ENCODE results near the gene IFT57. TPM values are rescaled to one million over a fixed set of nuclear protein-coding genes. Genes with fewer than 3 reads are reported as not detected.

IFT57 gene
- total RNA-seq, 1 donor from 2014 or later: 27.5 TPM

DNA sequence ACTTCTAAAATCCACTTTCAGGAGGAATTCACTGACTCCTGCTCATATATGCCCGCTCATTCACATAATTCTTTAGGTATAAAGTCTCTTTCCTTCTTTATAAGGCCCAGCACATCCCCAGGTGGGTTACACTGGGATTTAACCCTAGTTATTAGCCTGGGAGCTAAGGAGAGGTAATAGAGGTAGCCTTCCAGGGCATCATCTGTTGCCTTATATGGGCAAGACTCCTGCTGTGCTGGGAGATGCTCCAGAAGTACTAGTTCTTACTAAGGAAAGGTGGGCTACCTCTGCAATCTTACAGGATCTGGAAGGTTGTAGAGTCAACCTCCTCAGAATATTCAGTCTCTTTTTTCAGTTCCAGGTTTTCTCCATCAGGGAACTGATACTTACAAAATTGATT lies 13.1 kb upstream of the IFT57 start:
- Histone ChIP-seq H3K4me1 (ENCODE audit: insufficient read depth, low read length) (no peaks in the 10 kb centered on the region), H2AFZ (ENCODE audit: low read depth, low read length) (no peak overlapping the region), H3K4me2 (ENCODE audit: low read length) (no peak overlapping the region), H4K20me1 (ENCODE audit: insufficient read depth, low read length) (no peaks in the 10 kb centered on the region), H3K79me2 (ENCODE audit: insufficient read depth, low read length) (no peaks in the 10 kb centered on the region), H3K4me3 (ENCODE audit: insufficient read depth, low read depth, low read length) (no peak overlapping the region), H3K9ac (ENCODE audit: low read length) (no peak overlapping the region), H3K36me3 (ENCODE audit: insufficient read depth, low read length) (no peaks in the 10 kb centered on the region), H3K9me3 (ENCODE audit: insufficient read depth, low read depth, low read length) (no peaks in the 10 kb centered on the region), H3K27me3 (ENCODE audit: insufficient read depth, low read length) (no peaks in the 10 kb centered on the region), H3K27ac (ENCODE audit: low read depth, low read length) (no peak overlapping the region)
- FAIRE-seq (no peak), DNase-seq (ENCODE audit: low read depth) (no peak)
- Mint-ChIP-seq H3K27ac (ENCODE audit: unreplicated experiment) (no peak overlapping the region), H3K9me3 (ENCODE audit: unreplicated experiment) (peaks cover 3% of the 10 kb centered on the region), H3K4me3 (ENCODE audit: unreplicated experiment) (no peak overlapping the region), H3K4me1 (ENCODE audit: low read depth, unreplicated experiment) (no peaks in the 10 kb centered on the region), H3K36me3 (ENCODE audit: low read depth, unreplicated experiment) (no peaks in the 10 kb centered on the region), H3K27me3 (ENCODE audit: low read depth, unreplicated experiment) (peaks cover 2% of the 10 kb centered on the region)
- TF ChIP-seq EZH2 (IDR thresholded peaks at IDR 0.05; ENCODE audit: insufficient read depth, low read length): no peak
- TF ChIP-seq CTCF (IDR thresholded peaks at IDR 0.05; ENCODE audit: insufficient read depth, low read depth, low read length): no peak

DNA sequence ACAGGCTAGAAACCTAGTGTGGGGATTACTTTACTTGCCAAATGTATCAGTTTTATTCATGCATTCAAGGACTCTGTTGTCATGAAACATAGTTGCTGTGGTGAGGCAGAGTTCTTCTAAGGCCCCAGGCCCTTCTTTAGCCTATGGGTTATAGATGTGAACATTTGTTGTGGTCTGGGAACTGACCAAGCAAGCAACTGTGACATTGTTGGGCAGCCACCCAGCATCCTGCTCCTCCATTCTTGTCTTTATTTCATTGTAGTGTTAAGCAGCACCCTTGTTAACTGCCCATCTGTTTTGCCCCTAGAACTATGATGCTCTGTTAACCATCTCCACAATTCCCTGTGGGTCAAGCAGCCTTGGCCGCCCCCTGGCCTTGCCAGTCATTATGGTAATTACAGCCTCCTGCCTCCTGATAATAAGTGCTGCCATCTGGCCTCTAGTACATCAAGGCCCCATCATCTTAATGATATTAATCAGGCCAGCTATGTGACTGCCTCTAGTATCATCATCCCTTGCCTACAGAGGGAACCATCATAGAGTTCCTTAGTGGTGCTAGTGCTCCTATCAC lies 12.2 kb upstream of the IFT57 start:
- Histone ChIP-seq H3K4me2 (ENCODE audit: low read length) (no peak overlapping the region), H3K27ac (ENCODE audit: low read depth, low read length) (no peak overlapping the region), H3K4me1 (ENCODE audit: insufficient read depth, low read length) (no peaks in the 10 kb centered on the region), H2AFZ (ENCODE audit: low read depth, low read length) (no peak overlapping the region), H3K9me3 (ENCODE audit: insufficient read depth, low read depth, low read length) (no peaks in the 10 kb centered on the region), H3K9ac (ENCODE audit: low read length) (no peak overlapping the region), H3K4me3 (ENCODE audit: insufficient read depth, low read depth, low read length) (no peak overlapping the region), H3K79me2 (ENCODE audit: insufficient read depth, low read length) (no peaks in the 10 kb centered on the region), H3K27me3 (ENCODE audit: insufficient read depth, low read length) (no peaks in the 10 kb centered on the region), H4K20me1 (ENCODE audit: insufficient read depth, low read length) (no peaks in the 10 kb centered on the region), H3K36me3 (ENCODE audit: insufficient read depth, low read length) (no peaks in the 10 kb centered on the region)
- no peak overlapping the region for H3K4me3 Mint-ChIP-seq (ENCODE audit: unreplicated experiment)
- TF ChIP-seq CTCF (IDR thresholded peaks at IDR 0.05; ENCODE audit: insufficient read depth, low read depth, low read length) (no peak), EZH2 (IDR thresholded peaks at IDR 0.05; ENCODE audit: insufficient read depth, low read length) (no peak)
- no peaks in the 10 kb centered on the region for H3K4me1 Mint-ChIP-seq (ENCODE audit: low read depth, unreplicated experiment)
- no peak for DNase-seq (ENCODE audit: low read depth)
- peaks cover 2% of the 10 kb centered on the region for H3K27me3 Mint-ChIP-seq (ENCODE audit: low read depth, unreplicated experiment)
- FAIRE-seq: no peak
- H3K9me3 Mint-ChIP-seq (ENCODE audit: unreplicated experiment): peaks cover 3% of the 10 kb centered on the region
- H3K36me3 Mint-ChIP-seq (ENCODE audit: low read depth, unreplicated experiment): no peaks in the 10 kb centered on the region
- H3K27ac Mint-ChIP-seq (ENCODE audit: unreplicated experiment): no peak overlapping the region

- no peak overlapping the region for H3K4me3 ChIP-seq (ENCODE audit: insufficient read depth, low read depth, low read length)
- no peak for TF ChIP-seq EZH2 (IDR thresholded peaks at IDR 0.05; ENCODE audit: insufficient read depth, low read length)
- no peak for TF ChIP-seq CTCF (IDR thresholded peaks at IDR 0.05; ENCODE audit: insufficient read depth, low read depth, low read length)
- H3K9ac ChIP-seq (ENCODE audit: low read length): no peak overlapping the region
- Mint-ChIP-seq H3K36me3 (ENCODE audit: low read depth, unreplicated experiment) (no peaks in the 10 kb centered on the region), H3K4me1 (ENCODE audit: low read depth, unreplicated experiment) (no peaks in the 10 kb centered on the region), H3K27ac (ENCODE audit: unreplicated experiment) (no peak overlapping the region), H3K9me3 (ENCODE audit: unreplicated experiment) (no peaks in the 10 kb centered on the region), H3K4me3 (ENCODE audit: unreplicated experiment) (no peak overlapping the region), H3K27me3 (ENCODE audit: low read depth, unreplicated experiment) (peaks cover 2% of the 10 kb centered on the region)
- DNase-seq (ENCODE audit: low read depth) (no peak), FAIRE-seq (no peak)
- no peaks in the 10 kb centered on the region for H3K36me3 ChIP-seq (ENCODE audit: insufficient read depth, low read length)
- H3K27ac ChIP-seq (ENCODE audit: low read depth, low read length): no peak overlapping the region
- no peaks in the 10 kb centered on the region for H3K79me2 ChIP-seq (ENCODE audit: insufficient read depth, low read length)
- H3K9me3 ChIP-seq (ENCODE audit: insufficient read depth, low read depth, low read length): no peaks in the 10 kb centered on the region
- H2AFZ ChIP-seq (ENCODE audit: low read depth, low read length): no peak overlapping the region
- H3K4me1 ChIP-seq (ENCODE audit: insufficient read depth, low read length): no peaks in the 10 kb centered on the region
- H3K27me3 ChIP-seq (ENCODE audit: insufficient read depth, low read length): no peaks in the 10 kb centered on the region
- H4K20me1 ChIP-seq (ENCODE audit: insufficient read depth, low read length): no peaks in the 10 kb centered on the region
- H3K4me2 ChIP-seq (ENCODE audit: low read length): no peak overlapping the region
Measured at GRCh38 chr3:108228286-108228685, 6.1 kb upstream of the IFT57 start.
